ENCODE results near the gene DCXR. TPM values are rescaled to one million over a fixed set of nuclear protein-coding genes. Genes with fewer than 3 reads are reported as not detected.

DCXR gene
- total and polyA plus RNA-seq, 2 of the 13 experiments (the other 11 are each of a cell fraction or from before 2014, with no cell fraction given) = 287 to 311 TPM

DNA sequence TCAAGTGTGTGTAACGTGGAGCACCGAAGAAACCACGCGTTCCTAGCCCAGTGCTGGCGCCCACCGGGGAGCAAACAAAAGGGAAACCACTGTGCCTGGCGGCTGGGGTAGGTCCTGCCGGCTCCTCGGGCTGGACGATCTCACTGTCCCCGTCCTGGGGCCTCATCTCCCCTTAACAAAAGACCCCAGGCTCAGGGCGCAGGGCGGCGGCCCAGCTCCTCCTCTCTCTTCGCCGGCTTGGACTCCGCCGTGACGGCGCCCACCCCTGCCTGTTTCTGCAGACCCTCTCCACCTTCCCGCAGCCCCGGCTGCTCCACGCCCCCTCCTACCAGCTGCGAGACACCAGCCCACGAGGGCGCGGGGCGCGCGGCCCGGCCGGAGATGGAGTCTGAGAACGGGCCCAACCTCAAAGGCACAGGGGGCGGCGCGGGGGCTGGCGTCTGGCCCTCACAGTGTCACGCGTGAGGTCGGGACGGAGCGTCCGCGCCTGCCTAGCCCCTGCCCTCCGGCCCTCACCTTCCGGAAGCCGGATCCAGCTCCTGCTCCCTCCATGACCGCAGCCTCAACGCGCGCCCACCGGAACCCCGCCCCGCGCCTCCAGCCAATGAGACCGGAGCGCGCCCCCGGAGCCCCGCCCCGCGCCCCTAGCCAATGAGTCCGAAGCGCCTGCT lies 15.1 kb downstream of the DCXR start, which contains the start of gene CENPX (continued):
- TF ChIP-seq, protein P1, sequence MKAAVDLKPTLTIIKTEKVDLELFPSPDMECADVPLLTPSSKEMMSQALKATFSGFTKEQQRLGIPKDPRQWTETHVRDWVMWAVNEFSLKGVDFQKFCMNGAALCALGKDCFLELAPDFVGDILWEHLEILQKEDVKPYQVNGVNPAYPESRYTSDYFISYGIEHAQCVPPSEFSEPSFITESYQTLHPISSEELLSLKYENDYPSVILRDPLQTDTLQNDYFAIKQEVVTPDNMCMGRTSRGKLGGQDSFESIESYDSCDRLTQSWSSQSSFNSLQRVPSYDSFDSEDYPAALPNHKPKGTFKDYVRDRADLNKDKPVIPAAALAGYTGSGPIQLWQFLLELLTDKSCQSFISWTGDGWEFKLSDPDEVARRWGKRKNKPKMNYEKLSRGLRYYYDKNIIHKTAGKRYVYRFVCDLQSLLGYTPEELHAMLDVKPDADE (CRISPR knock-in tag; IDR thresholded peaks at IDR 0.05) = 0 out of 2 replicates have a peak, but pooled peaks have one; percentile 63
- TF ChIP-seq ZNF30 (CRISPR knock-in tag; IDR thresholded peaks at IDR 0.05) (no peak), MZF1 (CRISPR knock-in tag; IDR thresholded peaks at IDR 0.05; ENCODE audit: borderline replicate concordance) (0 out of 2 replicates have a peak, but pooled peaks have one; percentile 64), MED13 (CRISPR knock-in tag; IDR thresholded peaks at IDR 0.05) (peak; percentile 49; the same call in 1 of the 2 replicates), KDM4B (CRISPR knock-in tag; IDR thresholded peaks at IDR 0.05) (peak; percentile 60), SPEN (CRISPR knock-in tag; IDR thresholded peaks at IDR 0.05; ENCODE audit: low read depth) (peak; percentile 66; the same call in 1 of the 2 replicates), MTF1 (CRISPR knock-in tag; IDR thresholded peaks at IDR 0.05) (no peak), PCBP2 (optimal IDR thresholded peaks at IDR 0.05; ENCODE audit: low read depth, low read length, poor library complexity, severe bottlenecking) (no peak), NCOR1 (IDR thresholded peaks at IDR 0.05; ENCODE audit: borderline replicate concordance, low read length) (no peak), ZNF451 (CRISPR knock-in tag; IDR thresholded peaks at IDR 0.05) (peak; percentile 80), ZNF274 (CRISPR knock-in tag; IDR thresholded peaks at IDR 0.05) (0 out of 2 replicates have a peak, but pooled peaks have one; percentile 53), FLYWCH1 (CRISPR knock-in tag; IDR thresholded peaks at IDR 0.05) (no peak), MTA1 (CRISPR knock-in tag; IDR thresholded peaks at IDR 0.05; ENCODE audit: borderline replicate concordance) (peak; percentile 75; the same call in 1 of the 2 replicates), ZSCAN25 (CRISPR knock-in tag; IDR thresholded peaks at IDR 0.05) (peak; percentile 15; the same call in 1 of the 2 replicates), ZNF333 (CRISPR knock-in tag; IDR thresholded peaks at IDR 0.05; ENCODE audit: borderline replicate concordance) (0 out of 2 replicates have a peak, but pooled peaks have one; percentile 27), SUZ12 (IDR thresholded peaks at IDR 0.05; ENCODE audit: low read depth, low read length) (no peak)
- TF ChIP-seq, protein P2, sequence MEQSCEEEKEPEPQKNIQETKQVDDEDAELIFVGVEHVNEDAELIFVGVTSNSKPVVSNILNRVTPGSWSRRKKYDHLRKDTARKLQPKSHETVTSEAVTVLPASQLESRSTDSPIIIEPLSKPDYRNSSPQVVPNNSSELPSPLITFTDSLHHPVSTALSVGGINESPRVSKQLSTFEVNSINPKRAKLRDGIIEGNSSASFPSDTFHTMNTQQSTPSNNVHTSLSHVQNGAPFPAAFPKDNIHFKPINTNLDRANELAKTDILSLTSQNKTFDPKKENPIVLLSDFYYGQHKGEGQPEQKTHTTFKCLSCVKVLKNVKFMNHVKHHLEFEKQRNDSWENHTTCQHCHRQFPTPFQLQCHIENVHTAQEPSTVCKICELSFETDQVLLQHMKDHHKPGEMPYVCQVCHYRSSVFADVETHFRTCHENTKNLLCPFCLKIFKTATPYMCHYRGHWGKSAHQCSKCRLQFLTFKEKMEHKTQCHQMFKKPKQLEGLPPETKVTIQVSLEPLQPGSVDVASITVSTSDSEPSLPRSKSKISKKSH (CRISPR knock-in tag; IDR thresholded peaks at IDR 0.05; ENCODE audit: borderline replicate concordance) = 0 out of 2 replicates have a peak, but pooled peaks have one; percentile 60
- TF ChIP-seq, protein P3, sequence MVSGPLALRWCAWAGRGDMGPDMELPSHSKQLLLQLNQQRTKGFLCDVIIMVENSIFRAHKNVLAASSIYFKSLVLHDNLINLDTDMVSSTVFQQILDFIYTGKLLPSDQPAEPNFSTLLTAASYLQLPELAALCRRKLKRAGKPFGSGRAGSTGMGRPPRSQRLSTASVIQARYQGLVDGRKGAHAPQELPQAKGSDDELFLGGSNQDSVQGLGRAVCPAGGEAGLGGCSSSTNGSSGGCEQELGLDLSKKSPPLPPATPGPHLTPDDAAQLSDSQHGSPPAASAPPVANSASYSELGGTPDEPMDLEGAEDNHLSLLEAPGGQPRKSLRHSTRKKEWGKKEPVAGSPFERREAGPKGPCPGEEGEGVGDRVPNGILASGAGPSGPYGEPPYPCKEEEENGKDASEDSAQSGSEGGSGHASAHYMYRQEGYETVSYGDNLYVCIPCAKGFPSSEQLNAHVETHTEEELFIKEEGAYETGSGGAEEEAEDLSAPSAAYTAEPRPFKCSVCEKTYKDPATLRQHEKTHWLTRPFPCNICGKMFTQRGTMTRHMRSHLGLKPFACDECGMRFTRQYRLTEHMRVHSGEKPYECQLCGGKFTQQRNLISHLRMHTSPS (CRISPR knock-in tag; IDR thresholded peaks at IDR 0.05; ENCODE audit: low read depth) = peak; percentile 49
- TF ChIP-seq, protein P4, sequence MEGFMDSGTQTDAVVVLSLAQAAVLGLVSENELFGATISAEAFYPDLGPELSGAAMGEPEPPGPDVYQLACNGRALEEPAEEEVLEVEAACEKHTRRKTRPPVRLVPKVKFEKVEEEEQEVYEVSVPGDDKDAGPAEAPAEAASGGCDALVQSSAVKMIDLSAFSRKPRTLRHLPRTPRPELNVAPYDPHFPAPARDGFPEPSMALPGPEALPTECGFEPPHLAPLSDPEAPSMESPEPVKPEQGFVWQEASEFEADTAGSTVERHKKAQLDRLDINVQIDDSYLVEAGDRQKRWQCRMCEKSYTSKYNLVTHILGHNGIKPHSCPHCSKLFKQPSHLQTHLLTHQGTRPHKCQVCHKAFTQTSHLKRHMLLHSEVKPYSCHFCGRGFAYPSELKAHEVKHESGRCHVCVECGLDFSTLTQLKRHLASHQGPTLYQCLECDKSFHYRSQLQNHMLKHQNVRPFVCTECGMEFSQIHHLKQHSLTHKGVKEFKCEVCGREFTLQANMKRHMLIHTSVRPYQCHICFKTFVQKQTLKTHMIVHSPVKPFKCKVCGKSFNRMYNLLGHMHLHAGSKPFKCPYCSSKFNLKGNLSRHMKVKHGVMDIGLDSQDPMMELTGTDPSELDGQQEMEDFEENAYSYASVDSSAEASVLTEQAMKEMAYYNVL (CRISPR knock-in tag; IDR thresholded peaks at IDR 0.05; ENCODE audit: borderline replicate concordance) = peak; percentile 78; the same call in 1 of the 2 replicates
- TF ChIP-seq, protein P5, sequence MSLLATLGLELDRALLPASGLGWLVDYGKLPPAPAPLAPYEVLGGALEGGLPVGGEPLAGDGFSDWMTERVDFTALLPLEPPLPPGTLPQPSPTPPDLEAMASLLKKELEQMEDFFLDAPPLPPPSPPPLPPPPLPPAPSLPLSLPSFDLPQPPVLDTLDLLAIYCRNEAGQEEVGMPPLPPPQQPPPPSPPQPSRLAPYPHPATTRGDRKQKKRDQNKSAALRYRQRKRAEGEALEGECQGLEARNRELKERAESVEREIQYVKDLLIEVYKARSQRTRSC (CRISPR knock-in tag; IDR thresholded peaks at IDR 0.05; ENCODE audit: low read depth) = 0 out of 2 replicates have a peak, but pooled peaks have one; percentile 81
